HL-60 (cell line): ENCODE data around the gene C6orf58.

Experiments used
- GABPA ChIP-seq: IDR thresholded peaks from 2 replicates; pipeline ENCODE4 v1.6.1; 2012; ENCODE audit warnings: low read depth
- POLR2AphosphoS5 ChIP-seq: IDR thresholded peaks from 2 replicates; pipeline ENCODE4 v1.6.1; 2012; ENCODE audit warnings: low read depth
- TF ChIP-seq, protein P1 (sequence below): IDR thresholded peaks from one replicate; pipeline ENCODE4 v1.5.1; 2011; ENCODE audit warnings: low read length, control low read depth, inconsistent platforms; ENCODE audit not compliant: insufficient read depth

DNA sequence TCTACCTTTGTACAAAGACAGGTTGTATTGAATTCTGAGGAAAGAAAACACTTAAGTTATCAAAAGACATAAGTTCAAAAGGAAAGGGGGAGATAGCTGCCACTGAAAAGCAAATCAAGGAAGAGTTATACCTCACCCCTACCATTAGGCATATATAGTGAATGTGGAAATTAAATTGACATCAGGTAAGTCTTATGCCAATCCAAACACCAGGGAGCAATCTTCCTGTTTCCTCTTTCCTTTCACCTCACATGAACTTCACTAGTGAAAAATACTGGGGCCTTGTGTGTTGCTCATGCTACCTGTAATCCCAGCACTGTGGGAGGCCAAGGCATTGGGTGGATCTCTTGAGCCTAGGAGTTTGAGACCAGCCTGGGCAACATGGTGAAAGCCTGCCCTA is 10.9 kb upstream of the C6orf58 start:
- no peak for TF ChIP-seq GABPA
- TF ChIP-seq, protein P1, sequence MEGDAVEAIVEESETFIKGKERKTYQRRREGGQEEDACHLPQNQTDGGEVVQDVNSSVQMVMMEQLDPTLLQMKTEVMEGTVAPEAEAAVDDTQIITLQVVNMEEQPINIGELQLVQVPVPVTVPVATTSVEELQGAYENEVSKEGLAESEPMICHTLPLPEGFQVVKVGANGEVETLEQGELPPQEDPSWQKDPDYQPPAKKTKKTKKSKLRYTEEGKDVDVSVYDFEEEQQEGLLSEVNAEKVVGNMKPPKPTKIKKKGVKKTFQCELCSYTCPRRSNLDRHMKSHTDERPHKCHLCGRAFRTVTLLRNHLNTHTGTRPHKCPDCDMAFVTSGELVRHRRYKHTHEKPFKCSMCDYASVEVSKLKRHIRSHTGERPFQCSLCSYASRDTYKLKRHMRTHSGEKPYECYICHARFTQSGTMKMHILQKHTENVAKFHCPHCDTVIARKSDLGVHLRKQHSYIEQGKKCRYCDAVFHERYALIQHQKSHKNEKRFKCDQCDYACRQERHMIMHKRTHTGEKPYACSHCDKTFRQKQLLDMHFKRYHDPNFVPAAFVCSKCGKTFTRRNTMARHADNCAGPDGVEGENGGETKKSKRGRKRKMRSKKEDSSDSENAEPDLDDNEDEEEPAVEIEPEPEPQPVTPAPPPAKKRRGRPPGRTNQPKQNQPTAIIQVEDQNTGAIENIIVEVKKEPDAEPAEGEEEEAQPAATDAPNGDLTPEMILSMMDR: no peak
- TF ChIP-seq POLR2AphosphoS5: no peak
